Peyer's patch (tissue), 4 donors: ENCODE results near the gene HYAL2. TPM values are rescaled to one million over a fixed set of nuclear protein-coding genes. Genes with fewer than 3 reads are reported as not detected.
A peak's percentile ranks its signal among the peaks of the same experiment; 100 is the strongest.

Source experiments
- DNase-seq, 3 donors: peaks; one replicate each; pipeline ENCODE4 v3.0.0-alpha.2; 2017 to 2019
- H3K27ac ChIP-seq, 4 donors: fragments of 200-600 bp; sonication (generic); one replicate each; pipeline ENCODE4 v1.5.1; 2016 to 2019
- H3K27me3 ChIP-seq, 2 donors: fragments of 200-600 bp; sonication (generic); one replicate each; pipeline ENCODE4 v1.5.1; 2019
- H3K36me3 ChIP-seq, 3 donors: fragments of 200-600 bp; sonication (generic); one replicate each; pipeline ENCODE4 v1.5.1; 2016 to 2019
- H3K4me1 ChIP-seq, 4 donors: fragments of 200-600 bp; sonication (generic); one replicate each; pipeline ENCODE4 v1.5.1; 2016 to 2019
- H3K4me3 ChIP-seq, 4 donors: fragments of 200-600 bp; sonication (generic); 1 replicate in 3 of 4; 2 replicates in 1 of 4; pipeline ENCODE4 v1.5.1; 2016 to 2019; ENCODE audit warnings: mild to moderate bottlenecking in 1 of 4
- H3K9me3 ChIP-seq, 4 donors: fragments of 200-600 bp; sonication (generic); one replicate each; pipeline ENCODE4 v1.5.1; 2016 to 2019; ENCODE audit warnings: mild to moderate bottlenecking in 1 of 4
- CTCF ChIP-seq, 6 experiments: fragments of 450-650 bp in 4 of 6; fragments of 200-600 bp in 2 of 6; sonication (generic) in 1 of 6; IDR thresholded peaks; one replicate each; pipeline ENCODE4 v1.5.1; 2017 to 2019; ENCODE audit warnings: antibody characterized with exemption in 6 of 6, mild to moderate bottlenecking in 3 of 6, moderate library complexity in 1 of 6
- POLR2A ChIP-seq, 2 donors: fragments of 450-650 bp; IDR thresholded peaks; one replicate each; pipeline ENCODE4 v1.5.1; 2017; ENCODE audit warnings: antibody characterized with exemption in 2 of 2, mild to moderate bottlenecking in 2 of 2, moderate library complexity in 2 of 2
- total RNA-seq, 4 donors: library from RNA; depleted of rRNA; stranded (reverse); fragments of >200 nt; gene quantifications; one replicate each; pipeline ENCODE4 v1.1.0, GENCODE V29; 2016

The HYAL2 gene
- total RNA-seq, 4 donors from 2014 or later: 18.2 to 63.1 (median 39.9) TPM

GRCh38 chr3:50365080-50365841 lies 42.7 kb upstream of the HYAL2 start:
- peaks cover 0 to 14% (median 8%) of the 10 kb centered on the region in 4 donors for H3K4me1 ChIP-seq
- peak overlapping the region; percentile 56 to 81 (median 66) for H3K27ac ChIP-seq
- H3K4me3 ChIP-seq: peak overlapping the region; percentile 58 to 67 (median 62)
- no peaks in the 10 kb centered on the region for H3K9me3 ChIP-seq
- no peaks in the 10 kb centered on the region for H3K36me3 ChIP-seq
- no peaks in the 10 kb centered on the region for H3K27me3 ChIP-seq
- DNase-seq: peak; percentile 94 to 98 (median 96)
- peak; percentile 73 to 85 for TF ChIP-seq POLR2A (IDR thresholded peaks at IDR 0.05)
- peak in 2 of 6 experiments; percentile 13 to 26 for TF ChIP-seq CTCF (IDR thresholded peaks at IDR 0.05)

- Histone ChIP-seq H3K9me3 (no peaks in the 10 kb centered on the region), H3K4me1 (peaks cover 0 to 14% (median 10%) of the 10 kb centered on the region in 4 donors), H3K27me3 (no peaks in the 10 kb centered on the region), H3K4me3 (peak overlapping the region; percentile 58 to 67 (median 62)), H3K27ac (peak overlapping the region; percentile 53 to 81 (median 66)), H3K36me3 (no peaks in the 10 kb centered on the region)
- TF ChIP-seq CTCF (IDR thresholded peaks at IDR 0.05) (no peak), POLR2A (IDR thresholded peaks at IDR 0.05) (no peak)
- DNase-seq: no peak
Observed at GRCh38 chr3:50364573-50365079, 42.1 kb upstream of the HYAL2 start.

- H3K4me3 ChIP-seq: peak overlapping the region; percentile 10 to 84 (median 69)
- no peaks in the 10 kb centered on the region for H3K27me3 ChIP-seq
- peaks cover 0 to 16% (median 0%) of the 10 kb centered on the region in 3 donors for H3K36me3 ChIP-seq
- DNase-seq: no peak
- H3K4me1 ChIP-seq: peaks cover 0 to 43% (median 33%) of the 10 kb centered on the region in 4 donors
- peak overlapping the region in 2 of 4 donors; percentile 80 to 87 for H3K27ac ChIP-seq
- no peak for TF ChIP-seq POLR2A (IDR thresholded peaks at IDR 0.05)
- TF ChIP-seq CTCF (IDR thresholded peaks at IDR 0.05): no peak
- no peaks in the 10 kb centered on the region for H3K9me3 ChIP-seq
Observed at GRCh38 chr3:50359760-50360110, 37.2 kb upstream of the HYAL2 start.

- TF ChIP-seq CTCF (IDR thresholded peaks at IDR 0.05) (no peak), POLR2A (IDR thresholded peaks at IDR 0.05) (peak; percentile 64 to 79)
- H3K27ac ChIP-seq: peak within 1 kb of the TSS; percentile 80 to 91 (median 86)
- H3K36me3 ChIP-seq: peaks cover 0 to 22% (median 0%) of the 10 kb centered on the region in 3 donors
- H3K27me3 ChIP-seq: no peaks in the 10 kb centered on the region
- DNase-seq: peak; percentile 92 to 99 (median 98)
- H3K4me3 ChIP-seq: peak within 1 kb of the TSS; percentile 67 to 84 (median 69)
- H3K4me1 ChIP-seq: peaks cover 0 to 37% (median 27%) of the 10 kb centered on the region in 4 donors
- no peaks in the 10 kb centered on the region for H3K9me3 ChIP-seq
Observed at GRCh38 chr3:50358911-50359759, 36.6 kb upstream of the HYAL2 start, which contains the start of gene TMEM115. TSS of gene TMEM115 (minus strand) at chr3:50359521. CDS start at chr3:50359063, 458 bp downstream.

- no peak for DNase-seq
- Histone ChIP-seq H3K27me3 (no peaks in the 10 kb centered on the region), H3K9me3 (no peaks in the 10 kb centered on the region), H3K27ac (peak overlapping the region; percentile 80 to 91 (median 86)), H3K4me1 (peaks cover 0 to 36% (median 27%) of the 10 kb centered on the region in 4 donors), H3K36me3 (peaks cover 0 to 29% (median 0%) of the 10 kb centered on the region in 3 donors), H3K4me3 (peak overlapping the region; percentile 67 to 84 (median 69))
- TF ChIP-seq CTCF (IDR thresholded peaks at IDR 0.05) (no peak), POLR2A (IDR thresholded peaks at IDR 0.05) (no peak)
Observed at GRCh38 chr3:50358355-50358910, 35.9 kb upstream of the HYAL2 start.
